GM12891 (cell line): ENCODE data around the gene HSPA12B.

ENCODE experiments used
- DNase-seq: peaks from one replicate; pipeline ENCODE4 v3.0.0; 2011; ENCODE audit warnings: low spot score; ENCODE audit not compliant: insufficient read length
- FAIRE-seq: peaks from 2 replicates; lab custom pipeline; 2011; peaks lifted over from hg19 to GRCh38; lab: Jason Lieb, UNC
- PAX5 ChIP-seq: IDR thresholded peaks from 2 replicates; pipeline ENCODE4 v1.6.1; 2011; ENCODE audit warnings: low read length, moderate library complexity, mild to moderate bottlenecking; ENCODE audit not compliant: insufficient read depth, severe bottlenecking
- POLR2A ChIP-seq: IDR thresholded peaks from 2 replicates; pipeline ENCODE4 v1.6.1; 2011; ENCODE audit warnings: low read depth, low read length, control low read depth
- POLR2AphosphoS5 ChIP-seq: IDR thresholded peaks from 2 replicates; pipeline ENCODE4 v1.6.1; 2011; ENCODE audit warnings: low read depth, low read length, control low read depth
- POU2F2 ChIP-seq: IDR thresholded peaks from 2 replicates; pipeline ENCODE4 v1.6.1; 2011; ENCODE audit warnings: low read depth, mild to moderate bottlenecking, control low read depth, low read length, moderate library complexity
- SPI1 ChIP-seq: IDR thresholded peaks from 2 replicates; pipeline ENCODE4 v1.6.1; 2011; ENCODE audit warnings: low read depth, low read length, control low read depth
- TAF1 ChIP-seq: IDR thresholded peaks from 2 replicates; pipeline ENCODE4 v1.6.1; 2011; ENCODE audit warnings: low read depth, low read length, control low read depth

Gene HSPA12B

DNA sequence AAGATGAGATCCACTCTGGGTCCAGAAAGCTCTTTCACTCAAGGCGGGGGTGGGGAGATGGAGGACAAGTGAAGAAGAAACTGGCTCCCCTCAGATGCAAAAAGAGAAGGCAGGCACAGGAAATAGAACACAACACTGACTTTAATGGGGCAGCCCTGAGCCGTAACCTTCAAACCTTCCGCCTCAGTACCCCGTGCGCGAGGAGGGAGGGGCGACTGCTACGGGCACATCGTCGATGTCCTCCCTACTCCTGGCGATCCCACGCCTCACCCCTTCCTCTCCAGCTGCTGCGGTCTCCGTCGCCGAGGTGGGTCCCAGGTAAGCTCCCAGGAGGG, 44.9 kb downstream of the HSPA12B start:
- TF ChIP-seq SPI1 (no peak), TAF1 (no peak), POU2F2 (no peak), POLR2A (no peak), POLR2AphosphoS5 (no peak), PAX5 (no peak)
- peak; percentile 67 for FAIRE-seq

GRCh38 chr20:3777716-3778629, 45.5 kb downstream of the HSPA12B start:
- TF ChIP-seq POLR2AphosphoS5 (no peak), SPI1 (no peak), TAF1 (no peak), POU2F2 (no peak), POLR2A (no peak), PAX5 (no peak)
- DNase-seq (no peak), FAIRE-seq (peak; percentile 78)

More for the DNA sequence above, 44.9 kb downstream of the HSPA12B start:
- no peak for DNase-seq

DNA sequence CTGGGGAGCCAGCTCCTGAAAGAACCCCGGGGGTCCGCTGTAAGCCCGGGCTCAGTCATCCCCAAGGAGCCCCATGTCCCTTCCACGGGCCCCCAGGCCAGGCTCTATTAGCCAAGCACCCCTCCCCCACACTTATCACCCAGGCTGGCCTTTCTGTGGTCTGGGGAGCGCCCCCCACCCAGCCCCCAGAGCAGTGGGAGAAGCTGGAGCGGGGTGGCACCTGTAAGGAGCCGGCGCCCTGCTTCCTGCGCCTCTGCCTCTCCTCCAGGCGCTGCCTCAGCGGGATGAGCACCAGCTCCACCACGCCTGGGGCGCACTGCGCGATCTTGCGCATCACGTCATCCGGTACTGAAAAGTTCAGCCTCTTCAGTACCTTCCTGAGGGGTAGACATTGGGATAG, 46.5 kb downstream of the HSPA12B start:
- no peak for DNase-seq
- TF ChIP-seq PAX5, result no peak
- TF ChIP-seq POU2F2, result no peak
- no peak for TF ChIP-seq SPI1
- no peak for TF ChIP-seq POLR2A
- no peak for TF ChIP-seq POLR2AphosphoS5
- no peak for TF ChIP-seq TAF1
- no peak for FAIRE-seq

GRCh38 chr20:3781153-3781910, 48.8 kb downstream of the HSPA12B start, which contains the start of gene SPEF1:
Gene SPEF1, minus strand, starts transcription at chr20:3781448. Its CDS starts 161 bp downstream, at chr20:3781287.
- FAIRE-seq (peak; percentile 79), DNase-seq (peak; percentile 81)
- no peak for TF ChIP-seq POLR2A
- no peak for TF ChIP-seq POU2F2
- no peak for TF ChIP-seq PAX5
- TF ChIP-seq SPI1, result no peak
- no peak for TF ChIP-seq TAF1
- TF ChIP-seq POLR2AphosphoS5, result no peak

DNA sequence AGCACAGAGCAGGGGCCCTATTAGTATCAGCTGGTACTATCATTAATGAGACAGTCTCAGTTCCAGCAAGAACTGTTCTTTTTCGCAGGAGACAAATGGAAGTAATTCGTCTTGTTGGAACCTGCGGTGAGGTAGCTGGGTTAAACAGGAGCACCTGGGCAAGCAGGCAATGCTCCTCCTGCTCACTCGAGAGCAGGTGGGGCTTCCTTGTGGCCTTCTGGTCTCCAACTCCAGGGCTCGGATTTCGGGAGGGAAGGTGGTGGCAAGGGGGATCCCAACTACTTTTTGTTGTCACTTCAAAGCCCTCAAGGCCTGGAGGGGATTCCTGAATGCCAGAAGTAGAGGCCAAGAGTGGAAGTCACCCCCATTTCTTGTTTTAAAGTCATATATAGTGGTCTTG, 50.1 kb downstream of the HSPA12B start:
- no peak; the same call in 1 of the 2 replicates for TF ChIP-seq POLR2A
- no peak for TF ChIP-seq SPI1
- no peak for TF ChIP-seq PAX5
- DNase-seq, result no peak
- no peak for FAIRE-seq

DNA sequence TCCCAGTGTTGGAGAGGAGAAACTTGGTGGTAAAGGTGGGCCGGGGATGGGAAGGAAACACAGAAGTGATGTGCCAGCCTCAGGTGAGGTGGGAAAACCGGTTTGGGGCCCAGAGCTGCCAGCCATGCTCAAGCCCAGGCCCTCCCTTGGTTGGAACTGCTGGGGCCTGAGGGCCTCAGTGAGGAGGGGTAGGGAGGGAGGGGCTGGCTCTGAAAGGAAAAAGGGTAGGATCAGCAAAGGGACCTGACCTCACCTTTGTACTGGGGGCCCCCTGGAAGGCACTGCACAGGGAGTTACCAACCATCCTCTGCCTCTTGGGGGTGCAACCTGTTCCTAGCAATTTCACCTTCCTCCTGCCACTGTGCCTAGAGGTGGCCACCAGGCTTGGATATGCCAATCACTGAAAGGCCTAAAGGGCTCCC, 50.6 kb downstream of the HSPA12B start:
- DNase-seq (no peak), FAIRE-seq (no peak)
- TF ChIP-seq SPI1 (no peak), POU2F2 (no peak), PAX5 (no peak), TAF1 (no peak), POLR2AphosphoS5 (no peak; the same call in 1 of the 2 replicates), POLR2A (no peak)

GRCh38 chr20:3783511-3784195, 51.2 kb downstream of the HSPA12B start:
- FAIRE-seq (no peak), DNase-seq (no peak)
- TF ChIP-seq TAF1 (no peak), PAX5 (no peak), POU2F2 (no peak), POLR2A (no peak), SPI1 (no peak), POLR2AphosphoS5 (no peak; the same call in 1 of the 2 replicates)

DNA sequence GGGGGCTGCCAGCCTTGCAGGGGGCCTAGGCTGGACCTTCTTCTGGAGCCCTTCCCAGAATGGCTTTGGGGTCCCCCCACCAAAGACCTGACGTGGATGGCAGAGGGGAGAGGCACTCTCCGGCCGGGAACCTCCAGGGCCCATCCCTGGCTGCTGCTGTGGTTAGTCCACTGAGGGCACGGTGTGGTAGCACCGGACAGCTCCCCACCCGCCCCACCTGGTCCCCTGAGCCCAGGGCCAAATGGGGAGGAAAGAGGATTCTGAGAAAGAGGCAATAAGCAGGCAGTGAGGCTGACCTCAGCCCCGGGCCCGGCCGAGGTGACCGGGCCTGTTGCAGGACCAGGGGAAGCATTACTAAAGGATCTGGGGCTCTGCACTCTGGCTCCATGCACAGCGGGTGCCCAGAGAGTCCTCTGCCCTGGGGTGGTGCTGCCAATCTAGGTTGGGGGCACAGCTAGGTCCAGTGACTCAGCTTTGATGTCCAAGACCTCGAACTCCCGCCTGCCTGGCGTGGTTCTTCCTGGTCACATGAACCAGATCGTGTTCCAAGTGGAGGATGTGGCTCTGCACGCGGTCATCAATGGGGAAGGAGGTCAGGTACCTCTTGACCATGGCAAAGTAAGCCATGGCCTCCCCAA, 51.9 kb downstream of the HSPA12B start:
- FAIRE-seq (no peak), DNase-seq (no peak)
- TF ChIP-seq TAF1, result no peak
- TF ChIP-seq POLR2A, result no peak
- TF ChIP-seq POU2F2, result no peak
- TF ChIP-seq PAX5, result no peak

DNA sequence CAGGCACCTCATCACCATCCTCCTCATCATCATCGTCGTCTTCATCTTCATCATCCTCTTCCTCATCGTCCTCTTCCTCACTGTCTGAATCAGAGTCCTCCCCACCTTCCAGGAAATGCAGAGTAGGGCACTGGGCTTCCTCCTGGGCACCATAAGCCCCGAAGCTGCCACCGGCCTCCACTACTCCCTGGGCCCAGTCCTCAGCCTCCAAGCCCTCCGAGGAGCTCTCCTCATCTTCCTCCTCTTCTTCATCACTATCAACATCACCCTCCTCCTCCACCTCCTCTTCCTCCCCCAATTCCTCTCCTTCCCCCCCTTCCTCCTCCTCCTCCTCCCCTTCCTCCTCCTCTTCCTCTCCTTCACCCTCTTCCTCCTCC, 52.4 kb downstream of the HSPA12B start:
- no peak for FAIRE-seq
- TF ChIP-seq TAF1 (no peak), POLR2AphosphoS5 (no peak), SPI1 (no peak), POU2F2 (no peak), PAX5 (no peak), POLR2A (no peak)
- no peak for DNase-seq
